Mesenchymal stem cell (in vitro differentiated cells and primary cell): Measurements from ENCODE around the gene TEKT3.

Experiments
- DNase-seq: peaks from one replicate; pipeline ENCODE4 v3.0.0-alpha.2; 2013
- H2AFZ ChIP-seq: one replicate; pipeline ENCODE4 v1.6.1; 2013; ENCODE audit warnings: low read depth, mild to moderate bottlenecking, control low read depth, inconsistent platforms, low read length, moderate library complexity
- H2AK5ac ChIP-seq: 2 replicates; pipeline ENCODE4 v1.6.1; 2013; ENCODE audit warnings: low read length, moderate library complexity, mild to moderate bottlenecking, inconsistent platforms; ENCODE audit not compliant: severe bottlenecking
- H2BK120ac ChIP-seq: one replicate; pipeline ENCODE4 v1.6.1; 2013; ENCODE audit warnings: low read depth, mild to moderate bottlenecking, inconsistent platforms, low read length, moderate library complexity
- H2BK12ac ChIP-seq, 2 experiments: one replicate each; pipeline ENCODE4 v1.6.1; 2013; ENCODE audit warnings: inconsistent platforms in 2 of 2, low read length in 2 of 2, mild to moderate bottlenecking in 2 of 2, moderate library complexity in 2 of 2, control low read depth in 1 of 2
- H2BK15ac ChIP-seq: one replicate; pipeline ENCODE4 v1.6.1; 2013; ENCODE audit warnings: mild to moderate bottlenecking, low read depth, inconsistent platforms; ENCODE audit not compliant: poor library complexity, severe bottlenecking
- H2BK5ac ChIP-seq: 2 replicates; pipeline ENCODE4 v1.6.1; 2013; ENCODE audit warnings: low read depth, mild to moderate bottlenecking, low read length, control low read depth, inconsistent platforms; ENCODE audit not compliant: poor library complexity, severe bottlenecking
- H3K14ac ChIP-seq, 2 experiments: one replicate each; pipeline ENCODE4 v1.6.1; 2013; ENCODE audit warnings: inconsistent platforms in 2 of 2, low read length in 2 of 2, control low read depth in 1 of 2, mild to moderate bottlenecking in 1 of 2, moderate library complexity in 1 of 2
- H3K18ac ChIP-seq, 2 experiments: one replicate each; pipeline ENCODE4 v1.6.1; 2013; ENCODE audit warnings: inconsistent platforms in 2 of 2, low read length in 2 of 2, control low read depth in 1 of 2, low read depth in 1 of 2, mild to moderate bottlenecking in 1 of 2
- H3K23ac ChIP-seq, 2 experiments: one replicate each; pipeline ENCODE4 v1.6.1; 2013; ENCODE audit warnings: inconsistent platforms in 2 of 2, low read length in 2 of 2, mild to moderate bottlenecking in 2 of 2, moderate library complexity in 2 of 2, control low read depth in 1 of 2
- H3K27ac ChIP-seq: 2 replicates; pipeline ENCODE4 v1.5.1; 2013; ENCODE audit warnings: mild to moderate bottlenecking, moderate library complexity, low read length, control low read depth, inconsistent platforms; ENCODE audit not compliant: poor library complexity, severe bottlenecking
- H3K27me3 ChIP-seq, 2 experiments: 2 replicates each; pipeline versions ENCODE4 v1.6.1 to v1.7.0; 2013; ENCODE audit warnings: low read length in 2 of 2, mild to moderate bottlenecking in 2 of 2, moderate library complexity in 2 of 2, control low read depth in 1 of 2, inconsistent platforms in 1 of 2; ENCODE audit not compliant: control insufficient read depth in 1 of 2, insufficient read depth in 1 of 2
- H3K36me3 ChIP-seq, 2 experiments: 2 replicates each; pipeline versions ENCODE4 v1.6.1 to v1.7.0; 2013; ENCODE audit warnings: low read length in 2 of 2, control low read depth in 1 of 2, inconsistent platforms in 1 of 2, low read depth in 1 of 2, mild to moderate bottlenecking in 1 of 2; ENCODE audit not compliant: insufficient read depth in 2 of 2, control insufficient read depth in 1 of 2
- H3K4ac ChIP-seq, 2 experiments: one replicate each; pipeline ENCODE4 v1.6.1; 2013; ENCODE audit warnings: inconsistent platforms in 2 of 2, low read length in 2 of 2, mild to moderate bottlenecking in 2 of 2, moderate library complexity in 2 of 2, control low read depth in 1 of 2, low read depth in 1 of 2
- H3K4me1 ChIP-seq: 2 replicates; pipeline ENCODE4 v1.6.1; 2013; ENCODE audit warnings: low read depth, low read length, control low read depth; ENCODE audit not compliant: control insufficient read depth, insufficient read depth
- H3K4me2 ChIP-seq: 2 replicates; pipeline ENCODE4 v1.6.1; 2013; ENCODE audit warnings: low read length, mild to moderate bottlenecking, inconsistent platforms; ENCODE audit not compliant: poor library complexity, severe bottlenecking
- H3K4me3 ChIP-seq, 2 experiments: 2 replicates each; pipeline versions ENCODE4 v1.5.1 to v1.7.0; 2013; ENCODE audit warnings: low read length in 2 of 2, mild to moderate bottlenecking in 2 of 2, control low read depth in 1 of 2, low read depth in 1 of 2; ENCODE audit not compliant: insufficient read depth in 1 of 2
- H3K79me1 ChIP-seq: replicated peaks from 2 replicates; pipeline ENCODE4 v1.6.1; 2013; ENCODE audit warnings: mild to moderate bottlenecking, control low read depth, low read length, inconsistent platforms; ENCODE audit not compliant: poor library complexity, severe bottlenecking
- H3K9ac ChIP-seq: 2 replicates; pipeline ENCODE4 v1.7.0; 2013; ENCODE audit warnings: mild to moderate bottlenecking, low read length, moderate library complexity
- H3K9me3 ChIP-seq: 2 replicates; pipeline ENCODE4 v1.7.0; 2013; ENCODE audit warnings: mild to moderate bottlenecking, low read length; ENCODE audit not compliant: control insufficient read depth
- H4K8ac ChIP-seq: one replicate; pipeline ENCODE4 v1.6.1; 2013; ENCODE audit warnings: inconsistent platforms, mild to moderate bottlenecking, low read length, moderate library complexity
- H4K91ac ChIP-seq: one replicate; pipeline ENCODE4 v1.6.1; 2013; ENCODE audit warnings: mild to moderate bottlenecking, low read length, inconsistent platforms
- WGBS: methylation state at CpG from one replicate; pipeline ENCODE4 v1.1.7; 2013; ENCODE audit warnings: mixed read lengths; 5-methylcytosine and 5-hydroxymethylcytosine counted together

The TEKT3 gene

DNA sequence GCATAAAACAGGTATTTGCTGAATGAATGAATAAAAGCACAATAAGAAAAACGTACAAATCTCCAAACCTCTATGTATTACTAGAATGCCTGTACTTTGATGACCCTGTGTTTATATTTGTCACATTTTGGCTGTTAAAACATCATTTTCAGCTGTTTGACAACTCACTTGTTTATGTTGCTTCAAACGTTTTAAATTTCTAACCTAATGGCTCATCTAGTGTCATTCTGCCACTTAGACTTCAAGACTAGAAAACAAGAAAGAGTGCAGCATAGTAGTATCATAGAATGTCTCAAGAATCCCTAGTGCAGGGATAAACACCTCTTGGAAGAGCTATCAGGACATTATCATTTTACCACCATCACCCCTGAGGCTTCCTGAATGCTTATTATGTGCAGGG lies 56.9 kb downstream of the TEKT3 start:
- WGBS, result 0% methylated on average over 1 of the region's 2 CpGs
- no peak overlapping the region for H3K23ac ChIP-seq

DNA sequence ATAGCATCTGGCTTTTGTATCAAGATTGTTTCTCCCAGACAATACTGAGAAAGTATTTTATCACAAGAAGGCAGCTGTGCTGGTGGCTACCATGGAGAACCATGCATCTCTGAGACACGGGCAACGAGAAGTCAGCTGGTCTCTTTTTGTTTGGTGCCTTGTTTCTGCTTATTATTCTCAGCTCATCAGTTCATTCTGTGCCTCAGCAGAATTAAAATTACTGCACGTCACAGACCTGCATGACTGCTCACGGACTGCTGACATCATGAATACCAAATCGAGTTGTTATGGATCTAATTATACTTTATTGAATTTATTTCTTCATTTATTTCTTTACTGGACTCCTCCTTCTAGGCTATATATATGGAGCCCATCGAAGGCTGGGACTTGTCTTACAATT lies 57.3 kb downstream of the TEKT3 start:
- Histone ChIP-seq H3K36me3 (no peaks in the 10 kb centered on the region), H4K91ac (no peak overlapping the region), H3K14ac (no peak overlapping the region), H3K27ac (no peak overlapping the region), H2BK15ac (no peak overlapping the region), H2AFZ (no peak overlapping the region), H3K9me3 (no peaks in the 10 kb centered on the region), H3K4me3 (no peak overlapping the region), H2BK120ac (no peak overlapping the region), H3K27me3 (no peaks in the 10 kb centered on the region), H3K4me2 (no peak overlapping the region), H3K9ac (no peak overlapping the region), H3K79me1 (no peaks in the 10 kb centered on the region), H3K4ac (no peak overlapping the region), H2BK12ac (no peak overlapping the region), H2AK5ac (no peak overlapping the region), H3K23ac (no peak overlapping the region), H2BK5ac (no peak overlapping the region), H3K18ac (no peak overlapping the region), H3K4me1 (no peaks in the 10 kb centered on the region), H4K8ac (no peak overlapping the region)
- DNase-seq, result no peak
- WGBS, result 93% methylated on average over 2 of the region's 6 CpGs

More for the DNA sequence above, 56.9 kb downstream of the TEKT3 start:
- Histone ChIP-seq H2AK5ac (no peak overlapping the region), H3K9me3 (no peaks in the 10 kb centered on the region), H3K4ac (no peak overlapping the region), H2BK15ac (no peak overlapping the region), H2BK5ac (no peak overlapping the region), H2AFZ (no peak overlapping the region), H3K4me2 (no peak overlapping the region), H3K79me1 (no peaks in the 10 kb centered on the region), H3K4me1 (peaks cover 3% of the 10 kb centered on the region), H3K14ac (no peak overlapping the region), H3K36me3 (no peaks in the 10 kb centered on the region), H4K8ac (no peak overlapping the region), H3K9ac (no peak overlapping the region), H3K27me3 (no peaks in the 10 kb centered on the region), H3K18ac (no peak overlapping the region), H4K91ac (no peak overlapping the region), H3K4me3 (no peak overlapping the region), H2BK12ac (no peak overlapping the region), H2BK120ac (no peak overlapping the region), H3K27ac (no peak overlapping the region)
- DNase-seq, result no peak

DNA sequence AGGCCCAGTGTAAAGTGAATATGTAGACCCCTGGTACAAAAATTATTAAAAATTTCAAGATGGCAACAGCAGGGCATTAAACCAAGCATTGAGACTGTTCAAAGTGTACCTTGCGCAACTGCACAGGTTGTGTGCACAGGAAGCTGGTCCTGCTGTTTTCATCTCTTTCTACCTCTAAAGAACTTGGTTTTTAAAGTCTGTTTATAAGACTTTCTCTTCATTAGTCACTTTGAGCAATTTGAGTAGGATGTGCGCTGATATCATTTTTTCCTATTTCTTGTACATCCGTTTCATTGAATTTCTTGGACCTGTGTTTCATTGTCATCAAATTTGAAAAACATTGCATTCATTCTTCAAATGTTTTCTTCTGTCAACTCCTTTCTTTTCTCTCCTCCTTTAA lies 59.5 kb downstream of the TEKT3 start:
- H3K9ac ChIP-seq, result no peak overlapping the region
- H3K36me3 ChIP-seq, result no peaks in the 10 kb centered on the region
- H3K79me1 ChIP-seq, result no peaks in the 10 kb centered on the region
- H3K4me3 ChIP-seq, result no peak overlapping the region
- H2AK5ac ChIP-seq, result no peak overlapping the region
- 97% methylated on average over 3 of the region's 3 CpGs for WGBS
- H3K27me3 ChIP-seq, result no peaks in the 10 kb centered on the region
- peaks cover 5% of the 10 kb centered on the region for H3K4me1 ChIP-seq
- no peak for DNase-seq
- H4K91ac ChIP-seq, result no peak overlapping the region
- no peak overlapping the region for H2BK15ac ChIP-seq
- no peak overlapping the region for H3K27ac ChIP-seq
- H2BK5ac ChIP-seq, result no peak overlapping the region
- H3K4ac ChIP-seq, result no peak overlapping the region
- no peak overlapping the region for H2BK120ac ChIP-seq
- H3K4me2 ChIP-seq, result no peak overlapping the region
- no peaks in the 10 kb centered on the region for H3K9me3 ChIP-seq
- no peak overlapping the region for H3K18ac ChIP-seq
- no peak overlapping the region for H3K23ac ChIP-seq
- no peak overlapping the region for H2AFZ ChIP-seq
- H2BK12ac ChIP-seq, result no peak overlapping the region
- H4K8ac ChIP-seq, result no peak overlapping the region
- H3K14ac ChIP-seq, result no peak overlapping the region

DNA sequence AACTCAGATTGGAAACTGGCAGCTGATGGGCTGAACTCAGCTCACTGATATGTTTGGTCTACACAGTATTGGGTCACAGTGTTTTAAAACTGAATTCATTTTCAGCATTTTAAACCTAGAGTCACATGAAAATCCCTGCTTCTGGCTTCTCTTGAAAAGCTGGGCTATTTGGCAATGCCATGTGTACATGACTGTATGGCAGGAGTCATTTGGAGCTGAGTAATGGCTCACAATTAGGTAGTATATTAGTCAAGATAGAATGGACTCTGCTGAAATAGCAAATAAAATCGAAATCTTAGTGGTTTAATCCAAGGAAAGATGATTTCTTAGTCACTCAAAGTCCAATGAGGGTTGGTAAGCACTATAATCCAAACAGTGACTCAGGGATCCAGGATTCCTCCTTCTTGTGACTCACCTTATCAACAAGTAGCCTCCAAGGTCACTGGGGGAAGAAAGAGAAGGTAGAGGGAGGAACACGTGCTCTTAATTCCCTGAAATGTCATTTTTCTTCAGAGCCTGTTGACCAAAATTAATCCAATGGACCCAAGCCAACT lies 62.4 kb downstream of the TEKT3 start:
- DNase-seq, result peak; percentile 90
- Histone ChIP-seq H3K9ac (peak overlapping the region; percentile 90), H3K79me1 (no peaks in the 10 kb centered on the region), H3K4ac (no peak overlapping the region), H2AK5ac (peak overlapping the region; percentile 80), H3K9me3 (no peaks in the 10 kb centered on the region), H3K27ac (peak overlapping the region; percentile 73), H4K8ac (no peak overlapping the region), H3K14ac (no peak overlapping the region), H2BK15ac (no peak overlapping the region), H4K91ac (no peak overlapping the region), H2BK120ac (no peak overlapping the region), H3K27me3 (no peaks in the 10 kb centered on the region), H2AFZ (no peak overlapping the region), H3K4me2 (no peak overlapping the region), H3K4me3 (peak overlapping the region in 1 of 2 experiments; percentile 67), H3K23ac (no peak overlapping the region), H3K4me1 (peaks cover 7% of the 10 kb centered on the region), H3K18ac (no peak overlapping the region), H3K36me3 (no peaks in the 10 kb centered on the region), H2BK12ac (no peak overlapping the region), H2BK5ac (no peak overlapping the region)
- WGBS, result 0% methylated on average over 1 of the region's 2 CpGs
